NOMO-1 treated with dmso at 0.1 percent for 144 hours (cell line): Measurements from ENCODE around the gene LELP1.
"Not testable (repeated sequence)": the region's sequence is repeated elsewhere in the genome, so short reads cannot be mapped to it uniquely, and the experiment has no call there.

Experiments used
- DNase-seq: peaks from one replicate; lab custom pipeline; 2025; ENCODE audit not compliant: unreplicated experiment; lab: John Stamatoyannopoulos, UW

LELP1 gene

GRCh38 chr1:153203130-153203529, at the start of gene LELP1:
Gene LELP1 (plus strand): TSS chr1:153203430. CDS start chr1:153204708, 1,278 bp downstream.
- DNase-seq: no peak

- DNase-seq: no peak
These were observed 47.7 kb upstream of the LELP1 start for GRCh38 chr1:153155541-153155940.

- no peak for DNase-seq
These were observed 34.5 kb upstream of the LELP1 start for GRCh38 chr1:153168686-153169085.

GRCh38 chr1:153174624-153175023, 28.6 kb upstream of the LELP1 start:
- DNase-seq: no peak

- DNase-seq: no peak
These were observed 24.3 kb upstream of the LELP1 start for GRCh38 chr1:153178922-153179321.

GRCh38 chr1:153180556-153180955, 22.7 kb upstream of the LELP1 start:
- no peak for DNase-seq

GRCh38 chr1:153188301-153188700, 14.9 kb upstream of the LELP1 start:
- not testable (repeated sequence) for DNase-seq

- DNase-seq: no peak
These were observed 12.9 kb upstream of the LELP1 start for GRCh38 chr1:153190373-153190772.

GRCh38 chr1:153192697-153193096, 10.5 kb upstream of the LELP1 start:
- no peak for DNase-seq

- DNase-seq: no peak
These were observed 8.7 kb upstream of the LELP1 start for GRCh38 chr1:153194331-153195050.

GRCh38 chr1:153195216-153195615, 8.0 kb upstream of the LELP1 start:
- no peak for DNase-seq

- DNase-seq: no peak
These were observed 1.2 kb upstream of the LELP1 start for GRCh38 chr1:153202006-153202405.

- no peak for DNase-seq
These were observed 3.4 kb downstream of the LELP1 start for GRCh38 chr1:153206631-153207030.

GRCh38 chr1:153210206-153210605, 7.0 kb downstream of the LELP1 start:
- no peak for DNase-seq

- DNase-seq: no peak
These were observed 9.0 kb downstream of the LELP1 start for GRCh38 chr1:153212201-153212600.

GRCh38 chr1:153213519-153213918, 10.3 kb downstream of the LELP1 start:
- no peak for DNase-seq

- DNase-seq: no peak
These were observed 14.0 kb downstream of the LELP1 start, which contains the start of gene PRR9 for GRCh38 chr1:153217212-153217611. Gene PRR9 (plus strand): TSS chr1:153217584. CDS start chr1:153218145, 561 bp downstream.

GRCh38 chr1:153217744-153218416, 14.7 kb downstream of the LELP1 start:
- DNase-seq: no peak

GRCh38 chr1:153220606-153221303, 17.5 kb downstream of the LELP1 start:
- no peak for DNase-seq

- not testable (repeated sequence) for DNase-seq
These were observed 20.0 kb downstream of the LELP1 start for GRCh38 chr1:153223040-153223891.

- DNase-seq: no peak
These were observed 24.6 kb downstream of the LELP1 start for GRCh38 chr1:153227810-153228209.
